ENCODE data around the gene COG8.
"Not testable (repeated sequence)": the region's sequence is repeated elsewhere in the genome, so short reads cannot be mapped to it uniquely, and the experiment has no call there.

The COG8 gene

GRCh38 chr16:69294051-69294450 is 45.3 kb downstream of the COG8 start:
- FAIRE-seq: no peak
- no peak for DNase-seq (ENCODE audit: insufficient read length, low spot score)

GRCh38 chr16:69293401-69293800 is 46.0 kb downstream of the COG8 start:
- no peak for DNase-seq (ENCODE audit: insufficient read length, low spot score)
- no peak for FAIRE-seq

GRCh38 chr16:69291657-69292056 is 47.7 kb downstream of the COG8 start:
- DNase-seq (ENCODE audit: insufficient read length, low spot score); FAIRE-seq: not testable (repeated sequence)

GRCh38 chr16:69286941-69287713 is 52.2 kb downstream of the COG8 start:
- DNase-seq (ENCODE audit: insufficient read length, low spot score) (peak; percentile 52), FAIRE-seq (no peak)

GRCh38 chr16:69285240-69285639 is 54.1 kb downstream of the COG8 start:
- no peak for DNase-seq (ENCODE audit: insufficient read length, low spot score)

GRCh38 chr16:69283851-69284250 is 55.5 kb downstream of the COG8 start:
- no peak for DNase-seq (ENCODE audit: insufficient read length, low spot score)
- no peak for FAIRE-seq

More at GRCh38 chr16:69285240-69285639, 54.1 kb downstream of the COG8 start:
- no peak for FAIRE-seq

- no peak for DNase-seq (ENCODE audit: insufficient read length, low spot score)
- FAIRE-seq: no peak
Measured at GRCh38 chr16:69277413-69277812, 62.0 kb downstream of the COG8 start.

Data from HTR-8/SVneo (cell line).